Fibroblast of pulmonary artery (primary cell): ENCODE measurements around the gene CSTF1.
A peak's percentile ranks its signal among the peaks of the same experiment; 100 is the strongest.
"Not testable (repeated sequence)": the region's sequence is repeated elsewhere in the genome, so short reads cannot be mapped to it uniquely, and the experiment has no call there.

ENCODE experiments used
- DNase-seq: peaks from one replicate; pipeline ENCODE4 v3.0.0-alpha.2; 2010; ENCODE audit warnings: low read depth
- H3K4me3 ChIP-seq: replicated peaks from 2 replicates; pipeline ENCODE4 v1.5.1; 2011; ENCODE audit warnings: low read depth, mild to moderate bottlenecking, control low read depth, low read length, moderate library complexity
- CTCF ChIP-seq: IDR thresholded peaks from 2 replicates; pipeline ENCODE4 v1.5.1; 2011; ENCODE audit warnings: mild to moderate bottlenecking, control low read depth, low read length, inconsistent platforms; ENCODE audit errors: missing control alignments

Gene CSTF1

DNA sequence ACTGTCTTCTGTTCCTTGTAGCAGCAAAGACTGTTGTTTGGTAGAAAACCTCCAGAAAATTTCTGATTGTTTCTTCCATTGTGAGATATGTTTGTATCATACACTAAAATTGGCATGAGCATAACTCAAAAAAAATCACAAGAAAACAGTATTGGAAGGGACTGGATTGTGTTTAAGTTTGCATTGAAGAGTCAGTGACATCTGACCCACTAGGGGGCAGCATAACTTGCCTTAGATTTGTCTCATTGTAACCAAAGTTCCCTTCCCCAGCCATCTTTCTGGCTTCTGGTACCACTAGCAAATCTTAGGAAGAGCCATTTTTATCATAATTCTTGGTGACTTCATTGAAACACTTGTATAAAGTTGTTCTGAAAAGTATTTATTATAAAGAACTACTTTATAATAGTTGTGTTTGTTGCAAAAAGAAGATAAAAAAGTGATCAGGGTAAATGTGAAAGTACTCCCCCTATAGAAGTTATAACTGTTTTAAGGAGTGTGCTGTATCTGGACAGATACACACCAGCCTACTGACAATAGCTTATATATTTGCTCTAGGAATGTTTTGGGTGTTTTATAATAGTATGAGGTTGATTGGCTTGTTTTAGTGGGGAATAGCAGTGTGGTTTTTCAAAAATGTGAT lies 7.7 kb downstream of the CSTF1 start:
- H3K4me3 ChIP-seq: no peak overlapping the region
- TF ChIP-seq CTCF: peak; percentile 80
- DNase-seq: peak; percentile 93

DNA sequence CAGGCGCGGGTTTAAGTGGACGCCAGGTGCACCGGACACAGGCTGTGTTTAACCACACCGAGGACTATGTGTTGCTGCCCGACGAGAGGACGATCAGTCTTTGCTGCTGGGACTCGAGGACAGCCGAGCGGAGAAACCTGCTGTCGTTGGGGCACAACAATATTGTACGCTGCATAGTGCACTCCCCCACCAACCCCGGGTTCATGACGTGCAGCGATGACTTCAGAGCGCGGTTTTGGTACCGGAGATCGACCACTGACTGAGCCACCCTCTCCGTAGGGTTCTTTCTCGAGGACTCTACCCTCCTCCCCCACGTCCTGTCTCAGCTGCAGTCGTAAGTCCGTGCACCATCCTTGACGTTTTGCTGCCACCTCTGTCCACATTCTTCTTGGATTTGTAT lies 11.0 kb downstream of the CSTF1 start:
- no peak overlapping the region for H3K4me3 ChIP-seq
- no peak for TF ChIP-seq CTCF
- no peak for DNase-seq

GRCh38 chr20:56405356-56405755 lies 12.9 kb downstream of the CSTF1 start:
- not testable (repeated sequence) for DNase-seq

DNA sequence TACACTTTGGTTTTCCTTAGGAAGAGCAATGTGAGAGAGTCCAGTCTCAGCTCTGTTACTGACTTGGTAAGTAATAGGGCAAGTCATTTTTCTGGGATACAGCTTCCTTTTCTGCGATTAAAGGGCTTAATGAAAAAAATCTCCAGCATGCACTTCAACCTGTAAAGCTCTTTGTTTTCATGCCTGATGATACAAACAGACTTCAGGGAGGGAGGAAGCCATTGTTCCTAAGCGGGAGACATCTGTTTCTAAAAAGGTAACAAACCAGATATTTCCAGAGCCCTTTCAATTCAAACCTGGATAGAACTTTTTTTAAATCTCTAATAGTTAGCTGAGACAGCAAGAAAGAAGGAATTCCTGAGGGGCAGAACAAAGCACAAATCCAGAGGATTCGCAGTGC lies 14.5 kb downstream of the CSTF1 start:
- no peak overlapping the region for H3K4me3 ChIP-seq
- no peak for TF ChIP-seq CTCF
- no peak for DNase-seq

More at GRCh38 chr20:56405356-56405755, 12.9 kb downstream of the CSTF1 start:
- not testable (repeated sequence) for H3K4me3 ChIP-seq

GRCh38 chr20:56409521-56409920 lies 17.1 kb downstream of the CSTF1 start:
- TF ChIP-seq CTCF: no peak
- peak; percentile 99 for DNase-seq
- H3K4me3 ChIP-seq: no peak overlapping the region

DNA sequence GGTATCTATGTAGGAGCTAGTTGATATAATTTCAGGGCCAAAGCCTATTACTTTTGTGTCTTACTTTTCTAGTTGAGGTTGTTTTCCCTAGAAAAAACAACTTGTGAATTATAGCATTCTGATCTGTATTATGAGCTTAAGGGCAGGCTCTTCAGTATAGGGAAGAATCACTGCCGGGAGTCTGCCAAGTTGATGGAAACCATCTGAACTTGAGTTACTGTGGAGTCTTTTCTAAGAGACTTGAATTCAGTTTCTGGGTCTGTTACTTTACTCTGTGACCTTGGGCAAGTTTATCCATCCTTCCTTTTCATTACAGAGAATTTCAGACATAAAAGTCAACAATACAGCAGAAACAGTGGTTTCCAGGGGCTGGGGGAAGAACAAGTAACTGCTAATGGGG lies 17.5 kb downstream of the CSTF1 start:
- no peak overlapping the region for H3K4me3 ChIP-seq
- no peak for TF ChIP-seq CTCF
- DNase-seq: no peak

- peak overlapping the region; percentile 40 for H3K4me3 ChIP-seq
- DNase-seq: not testable (repeated sequence)
These were observed 18.8 kb downstream of the CSTF1 start for GRCh38 chr20:56411287-56411686.

DNA sequence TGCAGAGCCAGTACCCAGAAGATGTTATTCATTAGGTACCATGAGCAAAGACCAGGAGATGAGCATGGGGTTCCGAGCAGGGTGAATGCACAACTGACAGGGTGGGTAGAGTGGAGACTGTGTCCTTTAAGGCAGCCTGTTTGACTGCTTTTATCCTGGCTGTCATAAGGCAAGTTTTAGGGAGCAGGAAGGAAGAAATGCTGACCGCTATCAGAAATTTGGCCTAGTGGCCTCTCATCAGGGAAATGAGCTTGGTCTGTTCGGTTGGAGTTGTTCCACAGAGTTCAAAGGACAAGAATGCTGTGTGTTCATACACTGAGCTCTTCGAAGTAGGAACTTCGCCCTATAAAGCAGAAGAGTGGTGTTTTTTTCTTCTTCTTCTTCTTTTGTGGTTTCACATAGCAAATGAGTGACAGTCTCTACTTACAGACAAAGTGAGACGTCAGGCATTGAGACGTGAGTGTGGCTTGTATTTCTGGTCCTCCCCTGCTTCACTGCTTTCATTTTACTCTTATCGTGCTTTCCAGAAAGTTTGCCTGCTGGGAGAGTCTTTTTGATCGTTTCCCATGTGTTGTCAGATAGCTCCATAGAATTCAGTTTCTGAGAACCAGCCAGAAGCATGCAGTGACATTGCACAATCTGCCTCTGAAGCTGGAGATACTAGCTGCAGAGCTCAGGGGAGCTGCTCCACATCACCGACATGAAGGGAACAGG lies 19.5 kb downstream of the CSTF1 start, which contains the start of gene CASS4:
Gene CASS4, plus strand, starts transcription at position 502 of the 714 bp plus-strand sequence. Its CDS starts 199 bp downstream, at position 701.
- H3K4me3 ChIP-seq: peak within 1 kb of the TSS; percentile 40
- DNase-seq: peak; percentile 97
- TF ChIP-seq CTCF: no peak
